Non-pigmented ciliary epithelial cell (primary cell): ENCODE measurements around the gene JPH2.

Experiments used
- DNase-seq: peaks from one replicate; pipeline ENCODE4 v3.0.0-alpha.2; 2010; ENCODE audit warnings: low read depth

The JPH2 gene

GRCh38 chr20:44187772-44188709, 1.1 kb upstream of the JPH2 start:
- DNase-seq = no peak

GRCh38 chr20:44186674-44187053, 324 bp downstream of the JPH2 start:
- no peak for DNase-seq

- DNase-seq = no peak
Measured at GRCh38 chr20:44186201-44186600, 787 bp downstream of the JPH2 start.

- no peak for DNase-seq
Measured at GRCh38 chr20:44185574-44185973, 1.4 kb downstream of the JPH2 start.

- DNase-seq = no peak
Measured at GRCh38 chr20:44183282-44183681, 3.7 kb downstream of the JPH2 start.

- DNase-seq = no peak
Measured at GRCh38 chr20:44182863-44183262, 4.1 kb downstream of the JPH2 start.

GRCh38 chr20:44182135-44182765, 4.7 kb downstream of the JPH2 start:
- DNase-seq = no peak

- DNase-seq = no peak
Measured at GRCh38 chr20:44181611-44182010, 5.4 kb downstream of the JPH2 start.

GRCh38 chr20:44180814-44181213, 6.2 kb downstream of the JPH2 start:
- no peak for DNase-seq

GRCh38 chr20:44176833-44177534, 10.0 kb downstream of the JPH2 start:
- no peak for DNase-seq

GRCh38 chr20:44174996-44175765, 11.8 kb downstream of the JPH2 start:
- DNase-seq = no peak

GRCh38 chr20:44173846-44174245, 13.1 kb downstream of the JPH2 start:
- no peak for DNase-seq

GRCh38 chr20:44173116-44173515, 13.9 kb downstream of the JPH2 start:
- DNase-seq = no peak

GRCh38 chr20:44172572-44172950, 14.4 kb downstream of the JPH2 start:
- no peak for DNase-seq

GRCh38 chr20:44171775-44172571, 15.0 kb downstream of the JPH2 start:
- DNase-seq = no peak

- no peak for DNase-seq
Measured at GRCh38 chr20:44170816-44171410, 16.1 kb downstream of the JPH2 start.

- no peak for DNase-seq
Measured at GRCh38 chr20:44167736-44168135, 19.3 kb downstream of the JPH2 start.

- no peak for DNase-seq
Measured at GRCh38 chr20:44166477-44166876, 20.5 kb downstream of the JPH2 start.

GRCh38 chr20:44166008-44166407, 21.0 kb downstream of the JPH2 start:
- DNase-seq = peak; percentile 31

- no peak for DNase-seq
Measured at GRCh38 chr20:44160133-44160532, 26.9 kb downstream of the JPH2 start.

GRCh38 chr20:44159711-44160110, 27.3 kb downstream of the JPH2 start:
- no peak for DNase-seq
